H1 (cell line): ENCODE results near the gene SLC24A1. TPM values are rescaled to one million over a fixed set of nuclear protein-coding genes. Genes with fewer than 3 reads are reported as not detected.
A peak's percentile ranks its signal among the peaks of the same experiment; 100 is the strongest.

Experiments used
- CTCF ChIA-PET: fragments of 300-600 bp; sonication (Branson Sonifier 250); formaldehyde crosslinking; loops from one replicate; lab custom pipeline; 2021; ENCODE audit not compliant: partially characterized antibody; lab: Charles Lee
- POLR2A ChIA-PET: fragments of 300-600 bp; sonication (Branson Sonifier 250); formaldehyde crosslinking; loops from one replicate; lab custom pipeline; 2021; ENCODE audit warnings: inconsistent platforms; ENCODE audit not compliant: partially characterized antibody; lab: Charles Lee
- DNase-seq, 2 experiments: peaks; one replicate each; pipeline versions ENCODE4 v3.0.0 to v3.0.0-alpha.2; 2010 to 2022; ENCODE audit warnings: low spot score in 2 of 2, low read depth in 1 of 2, mixed read lengths in 1 of 2
- FAIRE-seq: peaks from 2 replicates; lab custom pipeline; 2011; peaks lifted over from hg19 to GRCh38; lab: Jason Lieb, UNC
- H2AFZ ChIP-seq: 2 replicates; pipeline ENCODE4 v1.8.1; 2012; ENCODE audit warnings: low read length, inconsistent platforms
- H2AK5ac ChIP-seq: 2 replicates; pipeline ENCODE4 v1.6.1; 2013; ENCODE audit warnings: low read depth, low read length
- H2BK120ac ChIP-seq: replicated peaks from 2 replicates; pipeline ENCODE3; 2013; ENCODE audit warnings: low read depth, low read length, inconsistent platforms
- H2BK12ac ChIP-seq: 2 replicates; pipeline ENCODE4 v1.6.1; 2013; ENCODE audit warnings: low read depth, low read length
- H2BK15ac ChIP-seq: 2 replicates; pipeline ENCODE4 v1.6.1; 2013; ENCODE audit warnings: low read length
- H2BK20ac ChIP-seq: 2 replicates; pipeline ENCODE4 v1.6.1; 2013; ENCODE audit warnings: low read length
- H2BK5ac ChIP-seq: 2 replicates; pipeline ENCODE4 v1.6.1; 2013; ENCODE audit warnings: low read depth, low read length
- H3K14ac ChIP-seq: 2 replicates; pipeline ENCODE4 v1.6.1; 2013; ENCODE audit warnings: inconsistent platforms; ENCODE audit not compliant: insufficient read length
- H3K18ac ChIP-seq: 2 replicates; pipeline ENCODE4 v1.6.1; 2013; ENCODE audit warnings: low read length; ENCODE audit errors: extremely low read depth
- H3K23ac ChIP-seq: 2 replicates; pipeline ENCODE4 v1.6.1; 2013; ENCODE audit warnings: inconsistent platforms; ENCODE audit not compliant: insufficient read length
- H3K23me2 ChIP-seq: 2 replicates; pipeline ENCODE4 v1.6.1; 2013; ENCODE audit warnings: low read depth, low read length
- H3K27ac ChIP-seq: 2 replicates; pipeline ENCODE4 v1.6.1; 2011; ENCODE audit warnings: low read depth, low read length, inconsistent platforms
- H3K27me3 ChIP-seq, 4 experiments: replicated peaks in 1 of 4; 1 replicate in 1 of 4; 2 replicates in 3 of 4; pipeline versions ENCODE4 v1.6.1 to v1.8.1; 2011 to 2013; ENCODE audit warnings: low read length in 3 of 4, mild to moderate bottlenecking in 3 of 4, inconsistent platforms in 2 of 4, mixed read lengths in 2 of 4, moderate library complexity in 1 of 4; ENCODE audit not compliant: control insufficient read depth in 3 of 4, insufficient read depth in 3 of 4; ENCODE audit errors: extremely low read depth in 1 of 4
- H3K36me3 ChIP-seq, 4 experiments: 2 replicates each; pipeline versions ENCODE4 v1.6.1 to v1.8.1; 2011 to 2013; ENCODE audit warnings: mild to moderate bottlenecking in 4 of 4, low read length in 3 of 4, moderate library complexity in 2 of 4, control low read depth in 1 of 4, inconsistent platforms in 1 of 4; ENCODE audit not compliant: insufficient read depth in 4 of 4, control insufficient read depth in 2 of 4
- H3K4ac ChIP-seq: replicated peaks from 2 replicates; pipeline ENCODE3; 2013; ENCODE audit warnings: low read length, low read depth, mixed read lengths, inconsistent platforms; ENCODE audit not compliant: insufficient read length
- H3K4me1 ChIP-seq, 4 experiments: replicated peaks in 1 of 4; 1 replicate in 1 of 4; 2 replicates in 3 of 4; pipeline versions ENCODE4 v1.6.1 to v1.8.1; 2011 to 2013; ENCODE audit warnings: low read length in 3 of 4, inconsistent platforms in 2 of 4, mixed read lengths in 1 of 4; ENCODE audit not compliant: insufficient read depth in 4 of 4, control insufficient read depth in 3 of 4
- H3K4me2 ChIP-seq, 2 experiments: 2 replicates each; pipeline versions ENCODE4 v1.6.1 to v1.8.1; 2011 to 2013; ENCODE audit warnings: low read depth in 2 of 2, low read length in 2 of 2, control low read depth in 1 of 2, inconsistent platforms in 1 of 2, mild to moderate bottlenecking in 1 of 2; ENCODE audit not compliant: insufficient read depth in 1 of 2
- H3K4me3 ChIP-seq, 4 experiments: fragments of 200-600, 300-600 bp in 1 of 4; sonication (generic), shearing (Covaris generic), sonication (Bioruptor Twin) in 1 of 4; 2 replicates each; pipeline versions ENCODE4 v1.5.1 to v1.8.1; 2011 to 2016; ENCODE audit warnings: low read length in 4 of 4, low read depth in 3 of 4, control low read depth in 2 of 4, inconsistent platforms in 2 of 4, mild to moderate bottlenecking in 2 of 4, mixed read lengths in 1 of 4, moderate library complexity in 1 of 4; ENCODE audit not compliant: insufficient read depth in 2 of 4; ENCODE audit errors: extremely low read depth in 1 of 4
- H3K56ac ChIP-seq: replicated peaks from 2 replicates; pipeline ENCODE3; 2013; ENCODE audit warnings: low read depth, mild to moderate bottlenecking, mixed read lengths, low read length, inconsistent platforms; ENCODE audit not compliant: insufficient read length
- H3K79me1 ChIP-seq: 2 replicates; pipeline ENCODE4 v1.6.1; 2013; ENCODE audit warnings: low read depth, low read length, control low read depth
- H3K79me2 ChIP-seq, 2 experiments: 2 replicates each; pipeline versions ENCODE4 v1.6.1 to v1.8.1; 2012 to 2013; ENCODE audit warnings: low read length in 2 of 2, mild to moderate bottlenecking in 2 of 2, inconsistent platforms in 1 of 2; ENCODE audit not compliant: insufficient read depth in 2 of 2, control insufficient read depth in 1 of 2
- H3K9ac ChIP-seq, 4 experiments: replicated peaks in 1 of 4; 1 replicate in 1 of 4; 2 replicates in 3 of 4; pipeline versions ENCODE4 v1.6.1 to v1.8.1; 2011 to 2013; ENCODE audit warnings: low read depth in 3 of 4, low read length in 3 of 4, control low read depth in 2 of 4, mild to moderate bottlenecking in 2 of 4, moderate library complexity in 2 of 4, inconsistent platforms in 1 of 4; ENCODE audit errors: extremely low read depth in 1 of 4
- H3K9me3 ChIP-seq, 2 experiments: 2 replicates each; pipeline versions ENCODE4 v1.6.1 to v1.8.1; 2012 to 2013; ENCODE audit warnings: mild to moderate bottlenecking in 2 of 2, moderate library complexity in 2 of 2, control low read depth in 1 of 2, inconsistent platforms in 1 of 2, low read depth in 1 of 2, low read length in 1 of 2, mixed read lengths in 1 of 2; ENCODE audit not compliant: insufficient read depth in 2 of 2
- H4K20me1 ChIP-seq, 2 experiments: replicated peaks in 1 of 2; 2 replicates each; pipeline versions ENCODE3 to v1.8.1; 2011 to 2013; ENCODE audit warnings: inconsistent platforms in 2 of 2, low read length in 2 of 2, mild to moderate bottlenecking in 1 of 2; ENCODE audit not compliant: insufficient read depth in 2 of 2, control insufficient read depth in 1 of 2
- H4K5ac ChIP-seq: 2 replicates; pipeline ENCODE4 v1.6.1; 2013; ENCODE audit warnings: low read length, low read depth, mixed read lengths, inconsistent platforms; ENCODE audit not compliant: insufficient read length
- H4K8ac ChIP-seq: 2 replicates; pipeline ENCODE4 v1.8.0; 2013; ENCODE audit warnings: mild to moderate bottlenecking, moderate library complexity, low read length, inconsistent platforms; ENCODE audit not compliant: insufficient read depth; ENCODE audit errors: extremely low read depth
- H4K91ac ChIP-seq: replicated peaks from 2 replicates; pipeline ENCODE3; 2013; ENCODE audit warnings: low read length, mixed read lengths, inconsistent platforms; ENCODE audit not compliant: insufficient read length
- CBX8 ChIP-seq: fragments of 300-800, 300-1000 bp; sonication (generic); IDR thresholded peaks from 2 replicates; pipeline ENCODE4 v1.7.1; 2016; ENCODE audit warnings: low read depth, low read length, borderline replicate concordance
- HDAC6 ChIP-seq: IDR thresholded peaks from one replicate; pipeline ENCODE4 v1.7.1; 2012; ENCODE audit warnings: low read depth, mild to moderate bottlenecking, inconsistent platforms, low read length, moderate library complexity
- POLR2A ChIP-seq, 2 experiments: IDR thresholded peaks; 1 replicate in 1 of 2; 2 replicates in 1 of 2; pipeline ENCODE4 v1.6.1; 2011; ENCODE audit warnings: low read depth in 2 of 2, low read length in 2 of 2, mild to moderate bottlenecking in 2 of 2; ENCODE audit errors: control extremely low read depth in 1 of 2
- POLR2AphosphoS5 ChIP-seq: IDR thresholded peaks from 2 replicates; pipeline ENCODE4 v1.6.1; 2011; ENCODE audit warnings: low read depth, low read length
- TAF1 ChIP-seq: IDR thresholded peaks from 2 replicates; pipeline ENCODE4 v1.6.1; 2011; ENCODE audit warnings: mild to moderate bottlenecking, low read depth, low read length
- TEAD4 ChIP-seq: IDR thresholded peaks from 2 replicates; pipeline ENCODE4 v1.6.1; 2012; ENCODE audit warnings: low read depth, low read length, inconsistent platforms, mixed read lengths
- WGBS, 2 experiments: shearing (Covaris generic) in 1 of 2; methylation state at CpG; one replicate each; pipeline versions ENCODE4 v1.1.6 to v1.1.7; 2013 to 2015; ENCODE audit warnings: low lambda C conversion rate in 2 of 2, mixed read lengths in 2 of 2, inconsistent platforms in 1 of 2, low coverage in 1 of 2, missing lambda C conversion rate in 1 of 2; ENCODE audit not compliant: insufficient replicate concordance in 2 of 2, insufficient coverage in 1 of 2, insufficient read length in 1 of 2; ENCODE audit errors: extremely low coverage in 1 of 2, missing lambda C conversion rate in 1 of 2; 5-methylcytosine and 5-hydroxymethylcytosine counted together
- polyA plus RNA-seq, 7 experiments: library from polyadenylated mRNA; depleted of rRNA in 3 of 7; stranded (reverse) in 5 of 7; unstranded in 2 of 7; fragments of >200 nt in 5 of 7; fragments of 200-250 nt in 2 of 7; gene quantifications; 1 replicate in 5 of 7; 2 replicates in 1 of 7; 4 replicates in 1 of 7; pipeline versions ENCODE4 v1.2.1 to v1.2.3, GENCODE V29; 2011 to 2013; ENCODE audit warnings: missing spikeins in 2 of 7, mixed read lengths in 2 of 7
- total RNA-seq: library from RNA; stranded (reverse); fragmentation: NEBNext Ultra II Directional; extraction: Animal tissue kit (Norgen Biotek cat#: 25700); gene quantifications from 2 replicates; pipeline ENCODE4 v1.2.1, GENCODE V29; 2021

SLC24A1 gene
- total and polyA plus RNA-seq, 2 of the 8 experiments (the other 6 are each of a cell fraction or from before 2014, with no cell fraction given): 4.9 to 6.6 TPM

- Histone ChIP-seq H3K23ac (no peak overlapping the region), H4K5ac (no peak overlapping the region), H4K20me1 (peaks cover 0 to 6% of the 10 kb centered on the region in 2 experiments), H3K18ac (no peak overlapping the region), H3K14ac (no peak overlapping the region), H3K79me2 (no peaks in the 10 kb centered on the region), H3K4me3 (no peak overlapping the region), H2BK12ac (no peak overlapping the region), H2AK5ac (no peak overlapping the region), H3K4me2 (no peak overlapping the region), H2BK120ac (no peak overlapping the region), H3K4me1 (no peaks in the 10 kb centered on the region), H2BK15ac (no peak overlapping the region), H3K27ac (no peak overlapping the region), H2BK5ac (no peak overlapping the region), H3K4ac (no peak overlapping the region), H3K79me1 (no peaks in the 10 kb centered on the region), H3K27me3 (no peaks in the 10 kb centered on the region), H4K8ac (no peak overlapping the region), H2AFZ (no peak overlapping the region), H4K91ac (no peak overlapping the region), H3K23me2 (no peaks in the 10 kb centered on the region), H3K9me3 (no peaks in the 10 kb centered on the region), H3K36me3 (peaks cover 4 to 50% (median 36%) of the 10 kb centered on the region in 4 experiments; a peak in 7 of 8 replicates), H3K9ac (no peak overlapping the region), H2BK20ac (no peak overlapping the region), H3K56ac (no peak overlapping the region)
- WGBS, 2 experiments: 89% methylated on average over 8 of the region's 8 CpGs; no CpG with 5 or more reads in 1 of the 2 experiments
- no peak for DNase-seq
- no peak for FAIRE-seq
- peak in 1 of 2 experiments; percentile 54; a peak in 2 of 3 replicates for TF ChIP-seq POLR2A (IDR thresholded peaks at IDR 0.05; ENCODE audit: control extremely low read depth in 1 of 2, low read depth in 2 of 2, low read length in 2 of 2)
- no peak for TF ChIP-seq TAF1
- TF ChIP-seq HDAC6: no peak
- no peak for TF ChIP-seq CBX8
- TF ChIP-seq TEAD4: 0 out of 2 replicates have a peak, but pooled peaks have one; percentile 22
- peak; percentile 66 for TF ChIP-seq POLR2AphosphoS5
- ChIA-PET CTCF (interaction anchor here (0.6 to 2.9 kb wide), 9 partner anchors 10 to 290 kb away, joined by 3 to 13 read pairs (median 5); partner anchors contain the start of genes INTS14 and RAB11A), POLR2A (interaction anchor here (0.7 to 2.5 kb wide), 10 partner anchors 10 to 858 kb away, joined by 3 to 9 read pairs (median 4); partner anchors contain the start of genes HACD3, INTS14 and RAB11A)
Observed at GRCh38 chr15:65578904-65579728, 42.6 kb upstream of the SLC24A1 start.
